Fibroblast of lung (primary cell): Measurements from ENCODE around the gene MAP9.

Source experiments
- CTCF ChIP-seq, 2 donors: IDR thresholded peaks in 1 of 2; conservative IDR thresholded peaks in 1 of 2; 1 replicate in 1 of 2; 2 replicates in 1 of 2; pipeline ENCODE4 v1.5.1; 2011 to 2012; ENCODE audit warnings: low read length in 2 of 2, control low read depth in 1 of 2, inconsistent platforms in 1 of 2, low read depth in 1 of 2, mild to moderate bottlenecking in 1 of 2
- EZH2 ChIP-seq: IDR thresholded peaks from 2 replicates; pipeline ENCODE4 v1.5.1; 2012; ENCODE audit warnings: low read length, control low read depth, mild to moderate bottlenecking; ENCODE audit errors: missing control alignments

- TF ChIP-seq CTCF (conservative IDR thresholded peaks at IDR 0.05 in 1 of 2, IDR thresholded peaks at IDR 0.05 in 1 of 2; ENCODE audit: low read depth in 1 of 2, low read length in 2 of 2) (no peak), EZH2 (no peak)
Observed at GRCh38 chr4:155415662-155416061, 38.9 kb upstream of the MAP9 start.
